ENCODE results near the gene FLNA. TPM values are rescaled to one million over a fixed set of nuclear protein-coding genes. Genes with fewer than 3 reads are reported as not detected.

FLNA gene
- polyA plus RNA-seq, 6 donors from 2014 or later: 39.6 to 269 (median 78.3) TPM

DNA sequence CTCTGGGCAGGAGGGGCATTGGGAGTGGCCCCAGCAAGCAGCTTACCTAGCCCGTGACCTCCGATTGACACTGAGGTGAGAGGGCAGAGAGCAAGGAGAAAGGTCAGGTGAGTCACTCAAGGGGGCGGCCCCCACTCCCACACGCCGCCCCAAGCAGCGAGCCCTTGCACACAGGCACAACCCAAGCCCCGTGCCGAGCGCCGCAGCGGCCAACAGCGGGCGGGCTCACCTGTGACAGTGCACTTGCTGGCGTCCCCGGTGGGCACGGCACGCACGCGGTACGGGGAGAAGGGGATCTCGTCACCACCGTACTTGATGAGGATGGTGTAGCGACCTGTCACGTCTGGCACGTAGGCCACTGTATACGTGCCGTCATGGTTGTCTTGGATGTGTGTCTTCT lies 17.2 kb downstream of the FLNA start:
- no peaks in the 10 kb centered on the region for H3K9me3 Mint-ChIP-seq
- peak overlapping the region in 1 of 6 donors; percentile 75 for H3K27ac Mint-ChIP-seq
- no peak overlapping the region for H3K4me3 Mint-ChIP-seq
- DNase-seq (no peak), ATAC-seq (ENCODE audit: low read depth in 2 of 2) (no peak)
- H3K27me3 Mint-ChIP-seq: no peaks in the 10 kb centered on the region
- peaks cover 0 to 4% (median 2%) of the 10 kb centered on the region in 3 donors for H3K4me1 Mint-ChIP-seq
- no peaks in the 10 kb centered on the region for H3K36me3 Mint-ChIP-seq

- DNase-seq (no peak), ATAC-seq (ENCODE audit: low read depth in 2 of 2) (no peak)
- no peaks in the 10 kb centered on the region for H3K9me3 Mint-ChIP-seq
- H3K4me1 Mint-ChIP-seq: peaks cover 3 to 6% (median 6%) of the 10 kb centered on the region in 3 donors
- H3K27me3 Mint-ChIP-seq: no peaks in the 10 kb centered on the region
- no peak overlapping the region for H3K27ac Mint-ChIP-seq
- H3K36me3 Mint-ChIP-seq: no peaks in the 10 kb centered on the region
- no peak overlapping the region for H3K4me3 Mint-ChIP-seq
Observed at GRCh38 chrX:154356596-154356995, 17.8 kb downstream of the FLNA start.

DNA sequence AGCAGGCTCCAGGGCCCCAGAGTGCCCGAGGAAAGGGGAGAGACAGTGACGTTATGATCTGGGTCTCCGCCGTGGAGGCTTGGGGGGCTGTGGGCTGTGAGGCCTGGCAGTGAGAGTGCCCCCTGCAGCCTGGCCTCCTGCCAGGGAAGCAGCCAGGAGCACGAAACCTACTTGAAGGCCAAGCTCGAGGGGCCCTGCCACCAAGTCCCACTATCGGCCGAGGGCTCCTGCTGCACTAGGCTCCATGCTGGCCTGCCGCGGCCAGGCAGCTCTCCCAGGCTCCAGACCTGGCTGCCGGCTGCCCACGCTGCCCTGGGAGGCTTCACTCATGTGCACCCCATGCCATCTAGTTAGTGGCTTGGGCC lies 18.7 kb downstream of the FLNA start:
- no peaks in the 10 kb centered on the region for H3K9me3 Mint-ChIP-seq
- ATAC-seq (ENCODE audit: low read depth in 2 of 2) (no peak), DNase-seq (no peak)
- H3K27ac Mint-ChIP-seq: no peak overlapping the region
- H3K4me1 Mint-ChIP-seq: peaks cover 9 to 11% (median 10%) of the 10 kb centered on the region in 3 donors
- H3K4me3 Mint-ChIP-seq: no peak overlapping the region
- H3K27me3 Mint-ChIP-seq: no peaks in the 10 kb centered on the region
- H3K36me3 Mint-ChIP-seq: no peaks in the 10 kb centered on the region

GRCh38 chrX:154355094-154355775 lies 19.2 kb downstream of the FLNA start:
- no peaks in the 10 kb centered on the region for H3K36me3 Mint-ChIP-seq

DNA sequence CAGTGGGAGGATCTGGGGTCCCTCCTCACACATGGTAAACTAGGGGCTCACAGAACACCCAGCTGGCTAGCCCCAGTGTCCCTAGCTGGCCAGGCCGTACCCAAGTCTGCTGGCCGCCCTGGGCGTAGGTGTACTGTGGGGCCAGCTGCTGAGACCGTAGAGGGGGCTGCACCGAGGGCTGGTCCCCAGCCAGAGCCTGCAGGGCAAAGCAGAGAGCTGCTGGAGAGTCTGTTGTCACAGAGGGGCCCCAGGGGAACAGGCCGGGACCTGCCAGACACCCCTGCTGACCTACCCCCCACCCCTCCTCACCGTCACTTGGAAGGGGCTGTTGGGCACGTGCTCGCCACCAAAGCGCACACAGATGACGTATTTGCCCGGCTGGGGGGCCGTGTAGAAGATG lies 19.9 kb downstream of the FLNA start:
- DNase-seq (no peak), ATAC-seq (ENCODE audit: low read depth in 2 of 2) (no peak)
- no peaks in the 10 kb centered on the region for H3K27me3 Mint-ChIP-seq
- no peak overlapping the region for H3K27ac Mint-ChIP-seq
- no peak overlapping the region for H3K4me3 Mint-ChIP-seq
- H3K36me3 Mint-ChIP-seq: no peaks in the 10 kb centered on the region
- no peaks in the 10 kb centered on the region for H3K9me3 Mint-ChIP-seq
- H3K4me1 Mint-ChIP-seq: peaks cover 10 to 16% (median 15%) of the 10 kb centered on the region in 3 donors

More at GRCh38 chrX:154355094-154355775, 19.2 kb downstream of the FLNA start:
- DNase-seq: no peak
- ATAC-seq (ENCODE audit: low read depth in 2 of 2): no peak
- H3K27ac Mint-ChIP-seq: no peak overlapping the region
- H3K4me1 Mint-ChIP-seq: peaks cover 10 to 15% (median 15%) of the 10 kb centered on the region in 3 donors
- no peaks in the 10 kb centered on the region for H3K9me3 Mint-ChIP-seq
- no peaks in the 10 kb centered on the region for H3K27me3 Mint-ChIP-seq
- no peak overlapping the region for H3K4me3 Mint-ChIP-seq

- no peak for DNase-seq
- H3K4me1 Mint-ChIP-seq: peaks cover 10 to 16% (median 15%) of the 10 kb centered on the region in 3 donors
- H3K36me3 Mint-ChIP-seq: no peaks in the 10 kb centered on the region
- no peaks in the 10 kb centered on the region for H3K27me3 Mint-ChIP-seq
- no peaks in the 10 kb centered on the region for H3K9me3 Mint-ChIP-seq
- peak overlapping the region in 2 of 6 donors; percentile 16 to 37 for H3K27ac Mint-ChIP-seq
- H3K4me3 Mint-ChIP-seq: no peak overlapping the region
- ATAC-seq (ENCODE audit: low read depth in 2 of 2): no peak
Observed at GRCh38 chrX:154354013-154354412, 20.4 kb downstream of the FLNA start.

GRCh38 chrX:154353172-154353843 lies 21.1 kb downstream of the FLNA start:
- DNase-seq: no peak

GRCh38 chrX:154352466-154352865 lies 22.0 kb downstream of the FLNA start:
- H3K4me3 Mint-ChIP-seq: peak overlapping the region in 1 of 8 donors; percentile 48
- H3K9me3 Mint-ChIP-seq: no peaks in the 10 kb centered on the region
- H3K27ac Mint-ChIP-seq: peak overlapping the region in 3 of 6 donors; percentile 33 to 34 (median 34)
- DNase-seq (no peak), ATAC-seq (ENCODE audit: low read depth in 2 of 2) (no peak)
- H3K36me3 Mint-ChIP-seq: no peaks in the 10 kb centered on the region
- H3K4me1 Mint-ChIP-seq: peaks cover 11 to 25% (median 17%) of the 10 kb centered on the region in 3 donors
- H3K27me3 Mint-ChIP-seq: no peaks in the 10 kb centered on the region

More at GRCh38 chrX:154353172-154353843, 21.1 kb downstream of the FLNA start:
- peak overlapping the region in 3 of 6 donors; percentile 16 to 79 (median 37) for H3K27ac Mint-ChIP-seq
- no peaks in the 10 kb centered on the region for H3K9me3 Mint-ChIP-seq
- ATAC-seq (ENCODE audit: low read depth in 2 of 2): no peak
- H3K36me3 Mint-ChIP-seq: no peaks in the 10 kb centered on the region
- H3K4me1 Mint-ChIP-seq: peaks cover 6 to 18% (median 15%) of the 10 kb centered on the region in 3 donors
- peak overlapping the region in 1 of 8 donors; percentile 12 for H3K4me3 Mint-ChIP-seq
- H3K27me3 Mint-ChIP-seq: no peaks in the 10 kb centered on the region

DNA sequence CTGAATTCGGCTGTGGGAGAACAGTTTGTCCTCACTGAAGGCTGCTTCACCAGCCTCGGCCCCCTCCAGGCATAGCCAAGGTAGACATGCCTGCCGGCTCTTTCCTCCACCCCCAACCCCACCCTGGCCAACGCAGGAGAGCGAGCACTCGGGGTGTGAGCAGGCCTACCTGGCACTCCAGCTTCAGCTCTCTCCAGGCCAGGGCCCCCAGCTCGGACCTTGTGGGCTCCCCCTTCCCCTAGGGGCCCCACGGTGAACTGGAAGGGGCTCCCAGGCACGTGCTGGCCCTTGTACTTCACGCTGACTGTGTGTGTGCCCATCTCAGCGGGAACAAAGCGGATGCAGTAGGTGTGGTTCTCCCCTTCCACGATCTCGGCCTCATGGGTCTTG lies 22.4 kb downstream of the FLNA start:
- peak overlapping the region in 2 of 6 donors; percentile 66 to 67 for H3K27ac Mint-ChIP-seq
- H3K9me3 Mint-ChIP-seq: no peaks in the 10 kb centered on the region
- peak overlapping the region in 4 of 8 donors; percentile 22 to 51 (median 46) for H3K4me3 Mint-ChIP-seq
- H3K27me3 Mint-ChIP-seq: no peaks in the 10 kb centered on the region
- no peak for ATAC-seq (ENCODE audit: low read depth in 2 of 2)
- H3K36me3 Mint-ChIP-seq: no peaks in the 10 kb centered on the region
- no peak for DNase-seq
- peaks cover 16 to 30% (median 21%) of the 10 kb centered on the region in 3 donors for H3K4me1 Mint-ChIP-seq

DNA sequence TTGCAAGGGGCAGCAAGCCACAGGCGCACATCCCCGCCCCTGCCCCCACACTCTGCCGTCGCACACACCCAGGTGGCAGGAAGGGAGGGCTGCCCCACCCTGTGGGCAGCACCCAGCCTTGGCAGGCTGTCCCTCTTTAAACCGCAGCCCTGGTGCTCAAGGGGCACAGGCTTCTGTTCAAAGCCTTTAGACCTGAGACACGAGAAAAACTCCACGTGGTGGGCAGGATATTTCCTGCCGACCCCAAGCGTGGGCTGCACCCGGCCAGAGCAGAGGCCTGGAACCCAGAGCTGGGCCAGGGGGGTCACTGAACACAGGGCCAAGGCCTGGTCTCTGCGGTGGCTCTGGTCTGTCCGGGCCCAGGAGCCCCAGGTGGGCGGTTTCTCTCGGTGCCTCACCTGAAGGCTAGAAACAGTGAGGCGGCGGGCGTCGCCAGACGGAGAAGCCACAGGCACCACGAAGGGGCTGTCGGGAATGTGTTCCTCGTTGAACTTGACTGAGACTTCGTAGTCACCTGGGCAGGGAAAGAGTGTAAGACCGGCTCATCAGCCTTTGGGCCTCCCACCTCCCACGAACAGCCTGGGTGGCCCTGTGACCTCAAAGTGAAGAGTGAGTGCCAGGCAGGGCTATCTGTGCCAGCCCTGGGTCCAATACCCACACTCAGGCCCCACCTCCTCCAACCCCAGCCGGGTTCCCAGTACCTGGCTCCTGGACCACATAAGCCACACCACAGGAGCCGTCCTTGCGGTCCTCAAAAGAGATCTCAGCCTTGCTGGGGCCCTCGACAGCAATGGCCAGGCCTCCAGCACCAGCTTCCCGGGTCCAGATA lies 23.0 kb downstream of the FLNA start:
- H3K4me3 Mint-ChIP-seq: peak overlapping the region in 6 of 8 donors; percentile 29 to 51 (median 46)
- DNase-seq (peak; percentile 57), ATAC-seq (ENCODE audit: low read depth in 2 of 2) (peak; percentile 54 to 62)
- no peaks in the 10 kb centered on the region for H3K36me3 Mint-ChIP-seq
- peaks cover 16 to 31% (median 22%) of the 10 kb centered on the region in 3 donors for H3K4me1 Mint-ChIP-seq
- H3K9me3 Mint-ChIP-seq: no peaks in the 10 kb centered on the region
- no peaks in the 10 kb centered on the region for H3K27me3 Mint-ChIP-seq
- peak overlapping the region in 4 of 6 donors; percentile 59 to 94 (median 74) for H3K27ac Mint-ChIP-seq

DNA sequence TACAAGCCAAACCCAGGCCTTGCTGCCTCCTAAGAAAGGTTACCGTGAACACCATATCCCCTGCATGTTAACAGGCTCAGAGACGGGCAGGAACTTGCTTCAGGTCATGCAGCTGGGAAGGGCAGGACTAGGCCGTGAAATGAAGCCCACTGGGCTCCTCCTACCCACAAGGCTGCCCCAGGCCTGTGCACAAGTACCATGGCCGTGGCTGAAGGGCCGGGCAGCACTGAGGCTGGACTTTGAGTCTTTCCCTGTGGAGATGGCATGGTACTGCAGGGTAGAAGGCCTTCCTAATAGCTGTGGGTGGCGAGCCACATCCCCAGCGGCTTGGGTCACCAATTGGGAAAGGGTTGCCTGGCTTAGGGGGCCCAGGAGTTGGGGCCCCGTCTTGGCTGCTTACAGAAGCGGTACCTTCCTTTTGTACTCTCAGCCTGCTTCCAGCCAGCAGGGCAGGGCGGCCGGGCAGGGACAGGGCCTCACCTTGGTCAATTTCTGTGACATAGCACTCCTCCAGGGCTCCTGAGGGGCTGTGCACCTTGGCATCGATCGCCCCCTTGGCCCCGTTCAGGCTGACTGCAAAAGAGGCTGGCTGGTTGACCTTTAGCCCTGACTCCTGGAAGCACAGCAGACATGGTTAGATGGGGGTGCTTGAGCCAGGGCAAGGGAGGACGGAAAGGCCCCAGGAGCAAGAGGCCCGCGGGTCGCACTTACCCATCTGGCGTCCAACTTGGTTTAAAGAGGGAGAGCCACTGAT lies 23.8 kb downstream of the FLNA start:
- H3K27me3 Mint-ChIP-seq: no peaks in the 10 kb centered on the region
- DNase-seq: no peak

GRCh38 chrX:154349979-154350378 lies 24.5 kb downstream of the FLNA start:
- Mint-ChIP-seq H3K9me3 (no peaks in the 10 kb centered on the region), H3K27ac (peak overlapping the region in 1 of 6 donors; percentile 36), H3K4me3 (peak overlapping the region in 1 of 8 donors; percentile 41), H3K4me1 (peaks cover 16 to 31% (median 22%) of the 10 kb centered on the region in 3 donors), H3K27me3 (no peaks in the 10 kb centered on the region), H3K36me3 (no peaks in the 10 kb centered on the region)
- no peak for ATAC-seq (ENCODE audit: low read depth in 2 of 2)
- no peak for DNase-seq

More for the DNA sequence above, 23.8 kb downstream of the FLNA start:
- ATAC-seq (ENCODE audit: low read depth in 2 of 2): no peak
- H3K27ac Mint-ChIP-seq: peak overlapping the region in 3 of 6 donors; percentile 66 to 82 (median 77)
- no peaks in the 10 kb centered on the region for H3K36me3 Mint-ChIP-seq
- peaks cover 16 to 31% (median 22%) of the 10 kb centered on the region in 3 donors for H3K4me1 Mint-ChIP-seq
- H3K4me3 Mint-ChIP-seq: peak overlapping the region in 6 of 8 donors; percentile 29 to 67 (median 46)
- no peaks in the 10 kb centered on the region for H3K9me3 Mint-ChIP-seq

All from naive B cell (primary cell).